DMS 273 (cell line): ENCODE measurements around the gene DDX4.
A peak's percentile ranks its signal among the peaks of the same experiment; 100 is the strongest.

ENCODE experiments used
- DNase-seq: peaks from one replicate; lab custom pipeline; 2025; ENCODE audit not compliant: unreplicated experiment; lab: John Stamatoyannopoulos, UW

DDX4 gene

DNA sequence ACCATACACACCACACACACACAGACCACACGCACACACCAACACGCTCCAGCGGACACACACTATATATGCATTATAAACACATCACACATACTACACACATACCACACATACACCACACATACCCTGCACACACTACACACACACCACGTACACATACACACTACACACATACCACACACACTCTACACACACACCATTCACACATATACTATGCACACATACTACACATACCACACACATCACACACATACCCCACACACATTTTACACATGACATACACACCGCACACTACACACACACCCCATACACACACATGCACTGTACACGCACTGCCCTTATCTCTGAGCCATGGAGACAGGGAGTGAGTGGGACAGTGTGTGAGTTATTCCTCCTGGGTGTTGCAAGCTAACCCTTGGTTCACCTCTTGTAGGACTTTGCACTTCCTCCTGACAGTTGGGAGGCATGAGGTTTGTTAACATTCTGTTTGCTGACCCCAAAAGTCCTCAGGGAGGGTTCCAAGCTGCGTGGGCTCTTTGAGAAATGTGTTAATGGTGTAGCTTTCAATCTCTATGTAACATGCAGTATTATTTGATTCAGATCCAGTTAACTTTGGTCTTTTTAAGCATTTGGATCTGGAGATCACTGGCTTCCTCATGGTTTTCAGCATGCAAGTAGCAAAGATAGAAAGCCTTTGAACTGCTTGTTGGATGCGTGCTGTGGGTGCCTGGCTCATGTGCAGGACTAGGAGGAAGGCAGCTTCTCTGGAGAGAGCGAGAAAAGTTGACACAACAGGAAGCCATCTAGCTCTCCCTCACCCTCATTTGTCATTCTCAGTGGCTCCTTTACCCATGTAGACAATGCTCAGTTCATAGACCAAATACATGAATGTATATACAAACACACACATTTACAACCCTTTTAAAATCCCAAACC, 127.0 kb downstream of the DDX4 start:
- DNase-seq: no peak

DNA sequence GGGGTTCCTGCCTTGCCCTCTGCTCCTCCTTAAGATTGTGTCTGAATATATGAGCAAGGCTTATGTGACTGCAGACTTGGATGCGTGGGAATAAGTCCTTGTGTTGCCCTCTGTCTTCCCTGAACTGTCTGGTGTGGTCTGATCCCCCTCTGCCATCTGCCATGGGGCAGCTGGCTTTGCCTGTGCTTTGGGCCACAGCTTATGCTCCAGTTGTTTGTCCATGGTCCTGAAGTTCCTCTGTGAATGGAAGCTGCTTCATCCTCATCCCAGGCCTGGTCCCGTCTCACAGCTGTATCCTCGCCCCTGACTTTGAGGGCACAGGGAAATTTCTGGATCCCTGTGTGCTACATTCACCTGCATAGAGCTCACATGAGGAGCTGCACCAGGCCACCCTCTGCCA, 128.0 kb downstream of the DDX4 start:
- DNase-seq: peak; percentile 59

DNA sequence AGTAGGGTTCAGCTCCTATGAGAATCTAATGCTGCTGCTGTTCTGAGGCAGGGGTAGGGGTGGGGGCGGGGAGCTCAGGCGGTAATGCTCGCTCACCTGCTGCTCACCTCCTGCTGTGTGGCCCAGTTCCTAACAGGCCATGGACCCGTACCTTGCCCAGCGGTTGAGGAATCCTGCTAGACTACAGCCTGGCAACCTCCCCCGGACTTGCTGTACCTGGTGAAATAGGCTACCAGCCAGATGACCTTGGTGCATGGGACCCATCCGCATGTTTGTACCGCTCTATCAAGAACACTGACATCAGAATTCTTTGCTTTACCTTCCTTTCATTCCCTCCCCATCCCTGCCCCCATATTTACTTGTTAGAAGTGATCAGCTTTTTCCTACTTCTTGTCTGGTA, 128.6 kb downstream of the DDX4 start:
- DNase-seq: no peak
